Testis (tissue), 2 donors: ENCODE measurements around the gene ABCA4.

Experiments used
- POLR2A ChIP-seq: fragments of 450-650 bp; IDR thresholded peaks from one replicate; pipeline ENCODE4 v1.6.1; 2017; ENCODE audit warnings: antibody characterized with exemption, mild to moderate bottlenecking, moderate library complexity
- TF ChIP-seq, protein P1 (sequence below), 3 experiments: fragments of 450-650 bp in 2 of 3; fragments of 200-600 bp in 1 of 3; sonication (generic) in 1 of 3; IDR thresholded peaks; one replicate each; pipeline ENCODE4 v1.5.1; 2016 to 2019; ENCODE audit warnings: antibody characterized with exemption in 3 of 3, mild to moderate bottlenecking in 2 of 3, moderate library complexity in 1 of 3

DNA sequence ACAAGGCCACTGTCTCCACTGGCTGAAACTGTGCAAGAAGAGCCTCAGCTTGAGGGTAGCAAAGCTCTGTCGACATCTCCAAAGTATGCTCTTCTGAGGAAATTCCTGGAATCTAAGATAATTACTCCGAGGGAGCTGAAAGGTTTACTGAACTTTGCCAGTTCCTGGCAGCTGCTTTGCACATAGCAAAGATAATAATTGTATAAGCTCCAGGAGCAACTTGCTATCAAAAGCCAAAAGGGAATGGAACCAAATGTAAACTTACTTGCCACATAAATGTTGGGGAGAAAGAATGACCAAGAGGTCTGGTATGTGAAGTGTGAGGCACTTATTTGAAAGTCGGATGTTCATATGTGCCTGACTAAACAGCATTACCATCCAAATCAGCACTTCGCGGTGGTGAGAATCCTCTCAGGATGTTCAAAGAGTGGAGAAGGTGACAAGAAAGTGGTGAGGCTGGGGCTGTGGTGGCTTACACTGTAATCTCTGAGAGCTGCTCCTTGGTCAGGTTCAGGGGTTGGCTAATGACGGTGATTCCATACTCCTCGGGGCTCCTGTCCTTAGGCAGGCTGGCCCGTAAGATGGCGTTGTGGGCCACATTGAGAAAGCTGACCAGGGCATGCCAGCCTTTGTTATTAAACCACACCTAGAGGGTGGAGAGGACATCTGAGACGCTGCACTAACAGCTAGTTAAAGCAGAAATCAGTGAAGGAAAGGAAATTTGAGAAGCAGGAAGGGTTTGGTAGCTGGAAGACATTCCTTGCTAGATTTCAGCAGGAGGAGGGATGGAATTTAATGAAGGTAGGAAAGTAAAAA is 100.0 kb downstream of the ABCA4 start:
- TF ChIP-seq, protein P1, sequence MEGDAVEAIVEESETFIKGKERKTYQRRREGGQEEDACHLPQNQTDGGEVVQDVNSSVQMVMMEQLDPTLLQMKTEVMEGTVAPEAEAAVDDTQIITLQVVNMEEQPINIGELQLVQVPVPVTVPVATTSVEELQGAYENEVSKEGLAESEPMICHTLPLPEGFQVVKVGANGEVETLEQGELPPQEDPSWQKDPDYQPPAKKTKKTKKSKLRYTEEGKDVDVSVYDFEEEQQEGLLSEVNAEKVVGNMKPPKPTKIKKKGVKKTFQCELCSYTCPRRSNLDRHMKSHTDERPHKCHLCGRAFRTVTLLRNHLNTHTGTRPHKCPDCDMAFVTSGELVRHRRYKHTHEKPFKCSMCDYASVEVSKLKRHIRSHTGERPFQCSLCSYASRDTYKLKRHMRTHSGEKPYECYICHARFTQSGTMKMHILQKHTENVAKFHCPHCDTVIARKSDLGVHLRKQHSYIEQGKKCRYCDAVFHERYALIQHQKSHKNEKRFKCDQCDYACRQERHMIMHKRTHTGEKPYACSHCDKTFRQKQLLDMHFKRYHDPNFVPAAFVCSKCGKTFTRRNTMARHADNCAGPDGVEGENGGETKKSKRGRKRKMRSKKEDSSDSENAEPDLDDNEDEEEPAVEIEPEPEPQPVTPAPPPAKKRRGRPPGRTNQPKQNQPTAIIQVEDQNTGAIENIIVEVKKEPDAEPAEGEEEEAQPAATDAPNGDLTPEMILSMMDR (IDR thresholded peaks at IDR 0.05) = no peak
- TF ChIP-seq POLR2A = no peak
